DND-41 (cell line): ENCODE results near the gene C11orf24.

ENCODE experiments used
- CTCF ChIP-seq: IDR thresholded peaks from 2 replicates; pipeline ENCODE4 v1.5.1; 2012; ENCODE audit warnings: borderline replicate concordance, low read length, moderate library complexity, mild to moderate bottlenecking; ENCODE audit not compliant: poor library complexity, severe bottlenecking; ENCODE audit errors: extremely low read depth
- EZH2 ChIP-seq: IDR thresholded peaks from 3 replicates; pipeline ENCODE4 v1.6.1; 2012; ENCODE audit warnings: borderline replicate concordance, low read depth, mild to moderate bottlenecking, moderate library complexity, low read length, inconsistent platforms; ENCODE audit not compliant: severe bottlenecking

DNA sequence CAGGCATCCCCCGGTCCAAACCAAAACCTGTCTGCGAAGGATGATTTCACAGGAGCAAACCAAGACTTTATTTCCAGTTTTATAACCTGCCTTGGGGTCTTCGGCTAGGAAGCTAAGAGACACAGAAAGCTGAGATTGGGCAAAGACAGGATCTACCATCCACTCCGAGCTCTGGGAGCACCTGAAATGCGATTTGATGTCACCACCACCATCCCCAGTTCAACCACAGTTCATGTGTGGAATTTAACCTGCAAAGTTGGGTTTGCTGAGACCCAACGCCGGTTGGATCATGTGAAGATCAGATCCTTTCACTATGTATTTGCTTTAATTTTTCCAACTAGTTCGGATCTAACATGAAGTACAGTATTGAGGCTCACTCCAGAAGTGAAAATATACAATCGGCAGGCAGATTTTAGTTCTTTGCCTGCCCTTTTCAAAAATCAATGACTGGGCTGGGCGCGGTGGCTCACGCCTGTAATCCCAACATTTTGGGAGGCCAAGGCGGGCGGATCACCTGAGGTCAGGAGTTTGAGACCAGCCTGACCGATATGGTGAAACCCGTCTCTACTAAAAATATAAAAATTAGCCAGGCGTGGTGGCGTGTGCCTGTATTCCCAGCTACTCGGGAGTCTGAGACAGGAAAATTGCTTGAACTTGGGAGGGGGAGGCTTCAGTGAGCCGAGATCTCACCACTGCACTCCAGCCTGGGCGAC, 1.4 kb upstream of the C11orf24 start:
- no peak for TF ChIP-seq CTCF
- no peak for TF ChIP-seq EZH2
